ENCODE data around the gene IL3RA. TPM values are rescaled to one million over a fixed set of nuclear protein-coding genes. Genes with fewer than 3 reads are reported as not detected.

Gene IL3RA
- total RNA-seq, 2 experiments from 2014 or later, result not detected

- H3K4me1 Mint-ChIP-seq (ENCODE audit: low read depth), result peaks cover 58% of the 10 kb centered on the region
- intact Hi-C loops (cut with micrococcal nuclease), result loop anchor here (1.0 to 10.0 kb wide), 2 partner anchors 267 to 1224 kb away; no protein-coding TSS in a partner anchor
- CTCF ChIA-PET, result no interaction called here
- peak overlapping the region; percentile 90 for H3K27ac Mint-ChIP-seq
- H3K27me3 Mint-ChIP-seq (ENCODE audit: low read depth), result no peaks in the 10 kb centered on the region
- no peaks in the 10 kb centered on the region for H3K9me3 Mint-ChIP-seq
- H3K4me3 Mint-ChIP-seq, result peak overlapping the region; percentile 91
- peaks cover 56% of the 10 kb centered on the region for H3K36me3 Mint-ChIP-seq (ENCODE audit: low read depth)
- no peak for DNase-seq
Observed at GRCh38 chrX:1390621-1391369, 54.2 kb downstream of the IL3RA start.

GRCh38 chrX:1391370-1391706, 54.8 kb downstream of the IL3RA start:
- H3K36me3 Mint-ChIP-seq (ENCODE audit: low read depth), result peaks cover 59% of the 10 kb centered on the region
- CTCF ChIA-PET, result no interaction called here
- peak overlapping the region; percentile 90 for H3K27ac Mint-ChIP-seq
- H3K4me1 Mint-ChIP-seq (ENCODE audit: low read depth), result peaks cover 63% of the 10 kb centered on the region
- peak overlapping the region; percentile 91 for H3K4me3 Mint-ChIP-seq
- DNase-seq, result no peak
- H3K9me3 Mint-ChIP-seq, result no peaks in the 10 kb centered on the region
- H3K27me3 Mint-ChIP-seq (ENCODE audit: low read depth), result no peaks in the 10 kb centered on the region
- intact Hi-C loops (cut with micrococcal nuclease), result loop anchor here (1.0 to 10.0 kb wide), 2 partner anchors 266 to 1223 kb away; no protein-coding TSS in a partner anchor

GRCh38 chrX:1391707-1392375, 55.3 kb downstream of the IL3RA start, which contains the start of gene SLC25A6:
SLC25A6 (minus strand) TSS chrX:1392113; CDS start chrX:1392009, 104 bp downstream.
- H3K36me3 Mint-ChIP-seq (ENCODE audit: low read depth), result peaks cover 54% of the 10 kb centered on the region
- intact Hi-C loops (cut with micrococcal nuclease), result loop anchor here (1.0 to 10.0 kb wide), 9 partner anchors 61 to 1223 kb away; partner anchors contain the start of genes AKAP17A, GTPBP6 and P2RY8
- peak within 1 kb of the TSS; percentile 91 for H3K4me3 Mint-ChIP-seq
- H3K27ac Mint-ChIP-seq, result peak within 1 kb of the TSS; percentile 90
- CTCF ChIA-PET, result no interaction called here
- H3K4me1 Mint-ChIP-seq (ENCODE audit: low read depth), result peaks cover 63% of the 10 kb centered on the region
- H3K9me3 Mint-ChIP-seq, result no peaks in the 10 kb centered on the region
- no peaks in the 10 kb centered on the region for H3K27me3 Mint-ChIP-seq (ENCODE audit: low read depth)
- DNase-seq, result peak; percentile 99

GRCh38 chrX:1392376-1393068, 55.9 kb downstream of the IL3RA start:
- peaks cover 49% of the 10 kb centered on the region for H3K36me3 Mint-ChIP-seq (ENCODE audit: low read depth)
- no peaks in the 10 kb centered on the region for H3K9me3 Mint-ChIP-seq
- H3K27ac Mint-ChIP-seq, result peak overlapping the region; percentile 88
- intact Hi-C loops (cut with micrococcal nuclease), result loop anchor here (1.0 to 10.0 kb wide), 8 partner anchors 61 to 1222 kb away; partner anchors contain the start of genes AKAP17A, GTPBP6 and P2RY8
- H3K4me3 Mint-ChIP-seq, result peak overlapping the region; percentile 91
- peaks cover 63% of the 10 kb centered on the region for H3K4me1 Mint-ChIP-seq (ENCODE audit: low read depth)
- no peak for DNase-seq
- no peaks in the 10 kb centered on the region for H3K27me3 Mint-ChIP-seq (ENCODE audit: low read depth)
- CTCF ChIA-PET, result no interaction called here

- intact Hi-C loops (cut with micrococcal nuclease), result loop anchor here (10.0 kb wide), 1 partner anchor 1221 kb away; no protein-coding TSS in a partner anchor
- Mint-ChIP-seq H3K4me1 (ENCODE audit: low read depth) (peaks cover 50% of the 10 kb centered on the region), H3K9me3 (no peaks in the 10 kb centered on the region), H3K36me3 (ENCODE audit: low read depth) (peaks cover 34% of the 10 kb centered on the region), H3K4me3 (peak overlapping the region; percentile 91), H3K27me3 (ENCODE audit: low read depth) (no peaks in the 10 kb centered on the region), H3K27ac (peak overlapping the region; percentile 77)
- no peak for DNase-seq
- CTCF ChIA-PET, result no interaction called here
Observed at GRCh38 chrX:1393871-1394615, 57.5 kb downstream of the IL3RA start.

GRCh38 chrX:1394731-1395501, 58.3 kb downstream of the IL3RA start:
- no peaks in the 10 kb centered on the region for H3K9me3 Mint-ChIP-seq
- H3K4me3 Mint-ChIP-seq, result peak overlapping the region; percentile 43
- DNase-seq, result no peak
- peaks cover 43% of the 10 kb centered on the region for H3K4me1 Mint-ChIP-seq (ENCODE audit: low read depth)
- H3K36me3 Mint-ChIP-seq (ENCODE audit: low read depth), result peaks cover 25% of the 10 kb centered on the region
- CTCF ChIA-PET, result no interaction called here
- H3K27ac Mint-ChIP-seq, result peak overlapping the region; percentile 20
- no peaks in the 10 kb centered on the region for H3K27me3 Mint-ChIP-seq (ENCODE audit: low read depth)
- intact Hi-C loops (cut with micrococcal nuclease), result loop anchor here (10.0 kb wide), 1 partner anchor 1220 kb away; no protein-coding TSS in a partner anchor

- DNase-seq, result no peak
- Mint-ChIP-seq H3K9me3 (no peaks in the 10 kb centered on the region), H3K4me3 (no peak overlapping the region), H3K36me3 (ENCODE audit: low read depth) (peaks cover 20% of the 10 kb centered on the region), H3K4me1 (ENCODE audit: low read depth) (peaks cover 39% of the 10 kb centered on the region), H3K27ac (no peak overlapping the region), H3K27me3 (ENCODE audit: low read depth) (no peaks in the 10 kb centered on the region)
- CTCF ChIA-PET, result no interaction called here
- intact Hi-C loops (cut with micrococcal nuclease), result loop anchor here (10.0 kb wide), 1 partner anchor 1219 kb away; no protein-coding TSS in a partner anchor
Observed at GRCh38 chrX:1395646-1396216, 59.1 kb downstream of the IL3RA start.

GRCh38 chrX:1397001-1397400, 60.4 kb downstream of the IL3RA start:
- Mint-ChIP-seq H3K27ac (no peak overlapping the region), H3K9me3 (no peaks in the 10 kb centered on the region), H3K27me3 (ENCODE audit: low read depth) (no peaks in the 10 kb centered on the region), H3K4me3 (no peak overlapping the region), H3K36me3 (ENCODE audit: low read depth) (peaks cover 12% of the 10 kb centered on the region), H3K4me1 (ENCODE audit: low read depth) (peaks cover 32% of the 10 kb centered on the region)
- CTCF ChIA-PET, result no interaction called here
- DNase-seq, result no peak
- intact Hi-C loops (cut with micrococcal nuclease), result loop anchor here (10.0 kb wide), 1 partner anchor 1218 kb away; no protein-coding TSS in a partner anchor

GRCh38 chrX:1397441-1398270, 61.1 kb downstream of the IL3RA start:
- Mint-ChIP-seq H3K27me3 (ENCODE audit: low read depth) (no peaks in the 10 kb centered on the region), H3K36me3 (ENCODE audit: low read depth) (peaks cover 12% of the 10 kb centered on the region), H3K4me1 (ENCODE audit: low read depth) (peaks cover 32% of the 10 kb centered on the region), H3K9me3 (no peaks in the 10 kb centered on the region), H3K27ac (no peak overlapping the region), H3K4me3 (no peak overlapping the region)
- DNase-seq, result no peak
- CTCF ChIA-PET, result no interaction called here
- intact Hi-C loops (cut with micrococcal nuclease), result loop anchor here (10.0 kb wide), 1 partner anchor 1217 kb away; no protein-coding TSS in a partner anchor

All from activated naive CD4-positive, alpha-beta T cell treated with anti-CD3 and anti-CD28 coated beads for 36 hours (primary cell).